ENCODE measurements around the gene CADPS.

CADPS gene

DNA sequence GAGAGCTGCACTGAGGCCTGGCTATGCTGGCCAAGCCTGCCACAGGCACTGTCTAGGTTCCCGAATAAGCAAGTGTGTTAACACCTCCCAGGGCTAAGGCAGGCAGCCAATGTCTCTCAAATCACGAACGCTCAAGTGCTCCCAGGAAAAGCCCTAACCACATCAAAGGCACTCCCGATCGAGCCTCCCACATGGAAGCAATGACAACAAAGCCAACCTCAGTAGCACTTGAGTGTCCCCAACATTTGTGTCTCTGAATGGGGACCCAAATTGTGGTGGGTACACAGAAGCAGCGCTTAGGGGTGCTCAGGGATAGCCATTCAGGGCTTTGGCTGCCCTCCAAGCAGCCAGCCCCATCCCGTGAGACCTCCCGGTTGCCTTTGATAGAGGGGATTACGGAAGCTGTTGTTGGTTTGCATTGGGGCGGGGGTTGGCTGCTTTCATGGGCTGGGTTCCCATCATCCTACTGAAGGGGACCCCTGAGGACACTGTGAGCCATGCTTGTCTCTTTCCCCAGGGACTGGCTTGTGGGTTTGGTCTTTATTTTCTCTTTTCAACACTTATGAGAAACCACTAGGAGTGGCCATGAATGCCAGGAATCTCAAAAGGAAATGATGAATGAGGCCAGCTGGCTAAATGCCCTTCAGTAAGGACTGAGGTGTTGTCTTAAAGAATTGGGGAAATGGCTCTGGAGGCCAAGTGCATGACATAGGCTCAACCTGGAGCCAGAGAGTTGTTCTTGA is 267.8 kb downstream of the CADPS start:
- Histone ChIP-seq H3K27ac (replicated peaks) (no peak overlapping the region), H3K27me3 (ENCODE audit: insufficient read depth, poor library complexity, severe bottlenecking) (no peaks in the 10 kb centered on the region), H3K4me3 (replicated peaks; ENCODE audit: insufficient read depth, low read length) (no peak overlapping the region)
- no peak for DNase-seq (ENCODE audit: low read depth in 1 of 2, low spot score in 1 of 2)
- TF ChIP-seq, protein P1, sequence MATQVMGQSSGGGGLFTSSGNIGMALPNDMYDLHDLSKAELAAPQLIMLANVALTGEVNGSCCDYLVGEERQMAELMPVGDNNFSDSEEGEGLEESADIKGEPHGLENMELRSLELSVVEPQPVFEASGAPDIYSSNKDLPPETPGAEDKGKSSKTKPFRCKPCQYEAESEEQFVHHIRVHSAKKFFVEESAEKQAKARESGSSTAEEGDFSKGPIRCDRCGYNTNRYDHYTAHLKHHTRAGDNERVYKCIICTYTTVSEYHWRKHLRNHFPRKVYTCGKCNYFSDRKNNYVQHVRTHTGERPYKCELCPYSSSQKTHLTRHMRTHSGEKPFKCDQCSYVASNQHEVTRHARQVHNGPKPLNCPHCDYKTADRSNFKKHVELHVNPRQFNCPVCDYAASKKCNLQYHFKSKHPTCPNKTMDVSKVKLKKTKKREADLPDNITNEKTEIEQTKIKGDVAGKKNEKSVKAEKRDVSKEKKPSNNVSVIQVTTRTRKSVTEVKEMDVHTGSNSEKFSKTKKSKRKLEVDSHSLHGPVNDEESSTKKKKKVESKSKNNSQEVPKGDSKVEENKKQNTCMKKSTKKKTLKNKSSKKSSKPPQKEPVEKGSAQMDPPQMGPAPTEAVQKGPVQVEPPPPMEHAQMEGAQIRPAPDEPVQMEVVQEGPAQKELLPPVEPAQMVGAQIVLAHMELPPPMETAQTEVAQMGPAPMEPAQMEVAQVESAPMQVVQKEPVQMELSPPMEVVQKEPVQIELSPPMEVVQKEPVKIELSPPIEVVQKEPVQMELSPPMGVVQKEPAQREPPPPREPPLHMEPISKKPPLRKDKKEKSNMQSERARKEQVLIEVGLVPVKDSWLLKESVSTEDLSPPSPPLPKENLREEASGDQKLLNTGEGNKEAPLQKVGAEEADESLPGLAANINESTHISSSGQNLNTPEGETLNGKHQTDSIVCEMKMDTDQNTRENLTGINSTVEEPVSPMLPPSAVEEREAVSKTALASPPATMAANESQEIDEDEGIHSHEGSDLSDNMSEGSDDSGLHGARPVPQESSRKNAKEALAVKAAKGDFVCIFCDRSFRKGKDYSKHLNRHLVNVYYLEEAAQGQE (IDR thresholded peaks at IDR 0.05; ENCODE audit: insufficient replicate concordance, low read depth), result no peak
- TF ChIP-seq GABPA (IDR thresholded peaks at IDR 0.05; ENCODE audit: low read depth), result no peak
- TF ChIP-seq SPI1 (IDR thresholded peaks at IDR 0.05; ENCODE audit: borderline replicate concordance, low read depth), result no peak
- no peak for TF ChIP-seq POLR2AphosphoS5 (IDR thresholded peaks at IDR 0.05; ENCODE audit: low read depth)
- TF ChIP-seq, protein P2, sequence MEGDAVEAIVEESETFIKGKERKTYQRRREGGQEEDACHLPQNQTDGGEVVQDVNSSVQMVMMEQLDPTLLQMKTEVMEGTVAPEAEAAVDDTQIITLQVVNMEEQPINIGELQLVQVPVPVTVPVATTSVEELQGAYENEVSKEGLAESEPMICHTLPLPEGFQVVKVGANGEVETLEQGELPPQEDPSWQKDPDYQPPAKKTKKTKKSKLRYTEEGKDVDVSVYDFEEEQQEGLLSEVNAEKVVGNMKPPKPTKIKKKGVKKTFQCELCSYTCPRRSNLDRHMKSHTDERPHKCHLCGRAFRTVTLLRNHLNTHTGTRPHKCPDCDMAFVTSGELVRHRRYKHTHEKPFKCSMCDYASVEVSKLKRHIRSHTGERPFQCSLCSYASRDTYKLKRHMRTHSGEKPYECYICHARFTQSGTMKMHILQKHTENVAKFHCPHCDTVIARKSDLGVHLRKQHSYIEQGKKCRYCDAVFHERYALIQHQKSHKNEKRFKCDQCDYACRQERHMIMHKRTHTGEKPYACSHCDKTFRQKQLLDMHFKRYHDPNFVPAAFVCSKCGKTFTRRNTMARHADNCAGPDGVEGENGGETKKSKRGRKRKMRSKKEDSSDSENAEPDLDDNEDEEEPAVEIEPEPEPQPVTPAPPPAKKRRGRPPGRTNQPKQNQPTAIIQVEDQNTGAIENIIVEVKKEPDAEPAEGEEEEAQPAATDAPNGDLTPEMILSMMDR (IDR thresholded peaks at IDR 0.05; ENCODE audit: insufficient read depth, low read length), result no peak

DNA sequence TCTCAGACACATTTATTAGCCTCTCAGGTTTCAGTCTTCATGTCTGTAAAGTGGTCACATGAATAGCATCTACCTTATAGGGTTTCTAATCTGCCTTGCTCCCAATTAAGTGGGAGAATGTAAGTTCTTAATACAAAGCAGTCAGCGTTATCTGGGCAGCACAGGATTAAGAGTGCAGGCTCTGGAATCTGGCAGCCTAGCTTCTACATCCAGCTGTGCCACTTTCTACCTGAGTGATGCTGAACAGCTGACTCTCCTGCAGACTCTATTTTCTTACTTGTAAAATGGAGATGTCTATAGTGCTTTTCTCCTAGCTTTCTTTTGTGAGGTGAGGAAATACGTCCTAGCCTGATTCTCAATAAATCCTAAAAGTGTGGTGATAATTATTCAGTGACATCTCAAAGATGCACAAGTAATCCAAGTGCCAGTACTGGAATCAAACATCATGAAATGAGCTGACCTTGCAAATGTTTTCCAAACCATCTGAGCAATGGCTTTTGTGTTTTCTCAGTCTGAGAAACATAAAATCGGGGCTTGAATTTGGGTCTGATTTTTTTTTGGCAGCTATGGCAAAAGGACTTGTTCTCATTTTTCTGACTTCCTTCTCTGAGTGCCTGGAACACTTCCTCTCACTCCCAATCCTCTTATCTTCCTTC is 269.7 kb downstream of the CADPS start:
- no peaks in the 10 kb centered on the region for H3K27me3 ChIP-seq (ENCODE audit: insufficient read depth, poor library complexity, severe bottlenecking)
- TF ChIP-seq, protein P2 (IDR thresholded peaks at IDR 0.05; ENCODE audit: insufficient read depth, low read length), result no peak
- no peak for TF ChIP-seq GABPA (IDR thresholded peaks at IDR 0.05; ENCODE audit: low read depth)
- TF ChIP-seq, protein P1 (IDR thresholded peaks at IDR 0.05; ENCODE audit: insufficient replicate concordance, low read depth), result no peak
- TF ChIP-seq SPI1 (IDR thresholded peaks at IDR 0.05; ENCODE audit: borderline replicate concordance, low read depth), result no peak
- TF ChIP-seq POLR2AphosphoS5 (IDR thresholded peaks at IDR 0.05; ENCODE audit: low read depth), result no peak
- no peak overlapping the region for H3K27ac ChIP-seq (replicated peaks)
- no peak for DNase-seq (ENCODE audit: low read depth in 1 of 2, low spot score in 1 of 2)
- no peak overlapping the region for H3K4me3 ChIP-seq (replicated peaks; ENCODE audit: insufficient read depth, low read length)

DNA sequence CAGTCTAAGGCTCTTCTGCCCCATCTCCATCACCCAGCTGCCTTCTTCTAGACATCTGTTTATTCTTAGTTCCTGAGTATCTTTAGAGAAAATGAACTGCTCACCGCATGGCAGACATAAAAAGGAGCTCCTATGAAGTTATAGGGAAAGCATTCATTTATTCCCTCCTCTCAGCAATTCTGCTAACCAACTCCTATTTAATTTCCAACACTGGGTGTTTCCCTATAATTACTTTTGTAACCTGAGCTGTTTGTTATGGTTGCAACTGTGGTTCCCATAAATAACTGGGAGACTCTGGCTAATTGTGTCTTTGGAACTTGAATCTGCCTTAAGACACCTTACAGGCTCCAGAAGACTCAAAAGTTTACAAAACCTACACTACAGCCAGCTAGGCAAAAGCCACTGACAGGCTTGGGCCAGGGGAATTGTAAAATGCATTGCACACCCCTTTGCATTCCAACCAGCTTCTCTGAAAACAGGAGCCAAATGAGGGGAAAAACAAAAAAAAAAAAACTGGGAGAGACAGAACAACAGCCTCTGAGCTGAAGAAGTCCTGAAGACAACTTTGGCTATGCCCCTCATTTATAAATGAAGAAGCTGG is 270.4 kb downstream of the CADPS start:
- H3K4me3 ChIP-seq (replicated peaks; ENCODE audit: insufficient read depth, low read length), result no peak overlapping the region
- no peaks in the 10 kb centered on the region for H3K27me3 ChIP-seq (ENCODE audit: insufficient read depth, poor library complexity, severe bottlenecking)
- no peak overlapping the region for H3K27ac ChIP-seq (replicated peaks)
- TF ChIP-seq, protein P2 (IDR thresholded peaks at IDR 0.05; ENCODE audit: insufficient read depth, low read length), result no peak
- TF ChIP-seq POLR2AphosphoS5 (IDR thresholded peaks at IDR 0.05; ENCODE audit: low read depth) (no peak), GABPA (IDR thresholded peaks at IDR 0.05; ENCODE audit: low read depth) (no peak), SPI1 (IDR thresholded peaks at IDR 0.05; ENCODE audit: borderline replicate concordance, low read depth) (no peak)
- TF ChIP-seq, protein P1 (IDR thresholded peaks at IDR 0.05; ENCODE audit: insufficient replicate concordance, low read depth), result no peak
- DNase-seq (ENCODE audit: low read depth in 1 of 2, low spot score in 1 of 2), result no peak
